NCI-H2227 (cell line): ENCODE measurements around the gene RNASEH2A.

ENCODE experiments used
- DNase-seq: peaks from one replicate; lab custom pipeline; 2025; ENCODE audit not compliant: unreplicated experiment; lab: John Stamatoyannopoulos, UW

The RNASEH2A gene

DNA sequence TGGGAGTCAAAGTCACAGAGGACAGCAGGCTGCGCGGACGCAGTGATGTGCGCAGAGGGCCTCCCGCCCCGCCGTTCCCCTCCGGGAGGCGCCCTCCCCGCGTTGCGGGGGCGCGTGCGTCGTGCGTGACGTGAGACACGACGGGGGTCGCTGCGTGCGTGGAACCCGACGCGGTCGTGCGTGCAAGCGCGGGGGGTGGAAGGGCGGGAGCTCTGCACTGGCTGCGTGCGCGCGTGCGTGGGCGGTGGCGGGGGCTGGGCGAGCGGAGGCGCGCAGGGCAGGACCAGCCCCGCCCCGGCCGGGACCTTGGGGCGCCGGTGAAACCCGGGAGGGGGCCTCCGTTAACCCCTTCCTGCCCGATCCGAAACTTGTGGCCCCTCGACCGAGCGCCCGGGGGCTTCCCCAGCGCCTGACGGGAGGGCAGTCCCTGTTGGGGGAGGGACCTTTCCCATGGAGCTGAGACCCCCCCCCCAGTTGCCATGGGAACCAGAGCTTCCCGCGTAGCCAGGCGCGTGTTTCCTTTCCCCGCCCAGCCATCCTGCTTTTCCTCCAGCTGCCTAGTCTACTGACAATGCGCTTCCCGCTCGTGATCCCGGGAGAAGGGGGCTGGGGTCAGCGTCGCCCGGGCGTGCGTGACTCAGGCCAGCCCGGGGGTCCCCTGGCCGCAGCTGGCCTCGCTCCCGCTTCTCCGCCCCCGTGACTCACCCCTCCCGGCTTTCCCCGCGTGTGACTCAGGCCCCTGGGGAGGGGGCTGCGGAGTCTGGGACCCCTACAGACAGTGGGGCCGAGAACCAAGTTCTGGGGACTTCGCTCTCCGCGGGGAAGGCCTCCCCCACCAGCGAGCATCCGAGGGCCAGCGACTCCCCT lies 23.7 kb upstream of the RNASEH2A start:
- peak; percentile 76 for DNase-seq

GRCh38 chr19:12783291-12783848 lies 23.0 kb upstream of the RNASEH2A start:
- DNase-seq: peak; percentile 39

DNA sequence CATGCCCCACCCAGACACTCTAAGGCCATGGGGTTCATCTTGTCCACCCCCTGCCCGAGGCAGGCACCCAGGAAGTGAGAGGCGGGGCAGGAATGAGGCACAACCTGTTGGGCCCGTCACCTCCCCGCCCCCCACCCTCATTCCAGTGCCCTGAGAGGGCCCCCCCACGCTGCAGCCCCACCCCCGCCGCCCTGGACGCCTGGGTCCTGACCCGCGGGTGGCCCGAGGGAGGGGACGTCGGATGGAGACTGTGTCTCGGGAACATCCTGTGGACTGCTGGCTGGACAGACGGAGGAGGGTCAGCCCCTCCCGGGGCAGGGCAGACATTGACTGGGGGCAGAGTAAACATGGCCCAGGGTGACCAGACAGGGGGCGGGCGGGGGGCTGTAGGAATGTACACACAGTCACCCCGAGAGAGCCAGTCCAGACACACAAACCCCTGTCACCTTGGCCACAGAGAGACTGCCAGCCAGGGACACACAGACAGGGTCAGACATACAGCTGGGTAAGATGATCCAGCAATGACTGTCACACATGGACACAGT lies 22.5 kb upstream of the RNASEH2A start:
- no peak for DNase-seq

DNA sequence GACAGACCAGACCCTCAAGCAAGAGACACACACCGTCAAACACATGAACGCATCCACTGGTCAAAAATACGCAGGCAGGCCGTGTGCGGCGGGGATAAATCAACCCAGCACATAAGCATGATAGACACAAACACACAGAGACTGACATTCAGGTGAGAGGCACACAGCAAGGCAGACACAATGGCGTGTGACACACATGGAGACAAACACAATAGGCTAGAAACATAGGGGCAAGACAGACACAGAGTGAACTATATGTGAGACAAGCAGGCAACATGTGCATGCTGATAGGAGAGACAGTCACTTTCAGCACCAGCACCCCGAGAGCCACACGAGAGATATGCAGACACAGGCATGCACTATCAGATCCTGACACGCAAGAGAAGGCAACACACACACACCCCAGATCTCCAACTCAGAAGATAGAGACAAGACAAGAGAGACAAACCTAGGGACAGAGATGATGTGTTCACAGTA lies 22.0 kb upstream of the RNASEH2A start:
- no peak for DNase-seq

- DNase-seq: no peak
Measured at GRCh38 chr19:12784871-12785430, 21.4 kb upstream of the RNASEH2A start.

GRCh38 chr19:12785431-12786031 lies 20.9 kb upstream of the RNASEH2A start:
- no peak for DNase-seq

GRCh38 chr19:12786141-12786870 lies 20.1 kb upstream of the RNASEH2A start:
- DNase-seq: no peak

- no peak for DNase-seq
Measured at GRCh38 chr19:12786952-12787351, 19.4 kb upstream of the RNASEH2A start.

GRCh38 chr19:12787458-12787857 lies 18.9 kb upstream of the RNASEH2A start:
- DNase-seq: no peak

GRCh38 chr19:12788042-12788681 lies 18.2 kb upstream of the RNASEH2A start:
- DNase-seq: no peak

DNA sequence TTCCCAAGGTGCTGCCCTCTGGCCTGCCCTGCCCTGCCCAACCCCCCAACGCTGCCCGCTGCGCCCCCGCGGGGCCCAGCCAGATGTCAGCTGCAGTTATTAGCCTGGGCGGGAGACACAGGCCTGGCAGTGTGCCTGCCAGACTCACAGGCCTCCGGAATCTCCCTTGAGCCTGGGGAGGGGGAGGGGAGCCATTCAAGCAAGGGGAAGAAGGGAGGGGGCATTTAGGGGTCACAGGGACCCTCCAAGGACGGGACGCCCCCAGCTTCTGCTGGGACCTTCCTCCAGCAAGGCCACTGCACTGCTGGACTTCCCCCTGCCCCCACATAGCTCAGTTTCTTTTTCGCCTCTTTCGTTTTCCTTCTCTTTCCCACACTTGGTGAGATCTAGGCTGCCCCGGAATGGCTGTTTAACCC lies 17.7 kb upstream of the RNASEH2A start:
- peak; percentile 43 for DNase-seq

GRCh38 chr19:12789098-12789903 lies 17.1 kb upstream of the RNASEH2A start:
- DNase-seq: peak; percentile 47

DNA sequence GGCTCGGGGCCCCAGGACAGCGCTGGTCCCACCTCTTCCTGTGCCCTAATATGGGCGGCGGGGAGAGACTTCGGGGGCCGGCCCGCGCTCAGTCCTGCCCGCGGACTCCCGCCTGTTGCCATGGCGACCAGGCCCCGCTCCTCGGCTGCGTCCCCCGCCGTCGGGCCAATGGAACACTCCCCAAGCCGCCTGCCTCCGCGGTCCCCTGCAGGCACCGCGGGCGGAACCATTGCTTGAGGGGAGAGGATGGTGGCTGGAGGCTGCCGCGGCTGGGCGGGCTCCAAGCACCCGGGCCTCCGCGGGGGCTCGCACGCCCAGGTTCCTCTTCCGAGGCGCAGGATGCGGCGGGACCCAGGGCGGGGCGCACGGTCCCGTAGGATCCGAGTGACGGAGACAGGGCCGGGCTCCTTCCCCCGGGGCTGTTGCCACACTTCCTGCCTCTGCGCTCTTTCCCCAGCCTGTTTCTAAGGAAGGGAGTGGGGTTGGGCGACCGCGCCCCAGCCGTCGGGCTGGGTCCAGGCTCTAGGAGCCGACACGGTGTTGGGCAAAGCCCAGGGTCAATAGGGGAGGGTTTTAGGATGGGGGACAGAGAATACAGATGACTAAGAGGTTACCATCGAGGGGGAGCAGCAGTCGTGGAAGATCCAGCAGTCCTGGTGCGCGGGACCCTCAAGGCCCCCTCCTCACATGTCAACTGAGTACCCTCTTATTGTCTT lies 16.3 kb upstream of the RNASEH2A start:
- DNase-seq: peak; percentile 96

DNA sequence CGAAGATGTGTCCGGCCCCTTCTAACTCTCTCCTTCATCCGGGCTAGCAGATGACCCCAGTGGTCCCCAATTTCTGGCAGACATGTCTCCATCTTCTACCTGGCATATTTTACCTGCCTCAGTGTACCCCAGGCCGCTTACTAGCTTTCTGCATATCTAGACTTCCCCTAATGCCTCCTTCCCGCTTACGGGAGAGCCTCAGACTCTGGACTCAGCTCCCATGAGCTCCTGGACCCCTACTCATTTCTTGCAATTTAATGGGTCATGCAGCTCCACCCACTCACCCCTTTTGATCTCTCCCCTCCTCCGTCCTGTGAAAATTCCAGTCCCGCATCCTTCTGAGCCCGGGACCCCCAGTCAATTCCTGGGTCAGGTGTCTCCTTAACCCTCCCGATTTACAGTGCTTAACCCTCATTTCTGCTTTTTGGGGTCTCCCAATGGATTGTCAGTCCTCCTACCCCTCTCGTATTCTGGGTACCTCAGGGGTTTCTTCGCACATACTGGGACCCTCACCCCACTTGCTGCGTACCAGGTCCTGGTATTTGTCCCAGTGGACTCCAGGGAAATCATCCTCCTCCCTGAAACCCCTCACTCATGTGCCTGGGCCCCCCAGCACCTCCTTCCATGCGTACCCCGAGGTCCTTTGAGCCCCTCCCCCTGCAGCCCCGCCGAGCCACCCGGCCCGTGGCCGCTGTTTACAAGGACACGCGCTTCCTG lies 15.6 kb upstream of the RNASEH2A start:
- no peak for DNase-seq

- DNase-seq: peak; percentile 95
Measured at GRCh38 chr19:12791345-12792050, 14.9 kb upstream of the RNASEH2A start, which contains the start of gene JUNB. JUNB (plus strand) TSS chr19:12791486; CDS start chr19:12791772, 286 bp downstream.

GRCh38 chr19:12792051-12792852 lies 14.1 kb upstream of the RNASEH2A start:
- peak; percentile 67 for DNase-seq
